Liver (tissue), 9 donors: ENCODE results near the gene GBGT1. TPM values are rescaled to one million over a fixed set of nuclear protein-coding genes. Genes with fewer than 3 reads are reported as not detected.

Source experiments
- DNase-seq: peaks from one replicate; pipeline ENCODE4 v3.0.0-alpha.2; 2017; ENCODE audit warnings: low spot score
- H3K27ac ChIP-seq, 2 donors: one replicate each; pipeline ENCODE4 v1.7.0; 2013; ENCODE audit warnings: inconsistent platforms in 2 of 2, low read length in 2 of 2, control low read depth in 1 of 2, low read depth in 1 of 2, mild to moderate bottlenecking in 1 of 2
- H3K27me3 ChIP-seq, 4 donors: one replicate each; pipeline versions ENCODE4 v1.6.1 to v1.7.0; 2013; ENCODE audit warnings: low read length in 3 of 4, inconsistent platforms in 1 of 4, mild to moderate bottlenecking in 1 of 4, moderate library complexity in 1 of 4; ENCODE audit not compliant: control insufficient read depth in 4 of 4, insufficient read depth in 4 of 4
- H3K36me3 ChIP-seq, 4 donors: one replicate each; pipeline versions ENCODE4 v1.6.1 to v1.7.0; 2013; ENCODE audit warnings: low read length in 3 of 4, mild to moderate bottlenecking in 3 of 4, low read depth in 1 of 4, moderate library complexity in 1 of 4; ENCODE audit not compliant: control insufficient read depth in 4 of 4, insufficient read depth in 3 of 4
- H3K4me1 ChIP-seq, 4 donors: one replicate each; pipeline versions ENCODE4 v1.6.1 to v1.7.0; 2013; ENCODE audit warnings: low read length in 3 of 4, mild to moderate bottlenecking in 3 of 4, moderate library complexity in 1 of 4; ENCODE audit not compliant: control insufficient read depth in 4 of 4, insufficient read depth in 4 of 4
- H3K4me3 ChIP-seq, 3 donors: one replicate each; pipeline versions ENCODE4 v1.6.1 to v1.7.0; 2013; ENCODE audit warnings: low read length in 3 of 3, control low read depth in 1 of 3, low read depth in 1 of 3, mild to moderate bottlenecking in 1 of 3
- H3K9ac ChIP-seq, 2 donors: one replicate each; pipeline ENCODE4 v1.7.0; 2013; ENCODE audit warnings: low read length in 2 of 2, mild to moderate bottlenecking in 2 of 2, moderate library complexity in 2 of 2, control low read depth in 1 of 2, low read depth in 1 of 2
- H3K9me3 ChIP-seq, 4 donors: one replicate each; pipeline versions ENCODE4 v1.6.1 to v1.7.0; 2013; ENCODE audit warnings: low read length in 3 of 4; ENCODE audit not compliant: control insufficient read depth in 4 of 4
- ATF3 ChIP-seq: IDR thresholded peaks from 2 replicates; pipeline ENCODE4 v1.6.1; 2016; ENCODE audit warnings: antibody characterized with exemption
- CTCF ChIP-seq: fragments of 150-350 bp; IDR thresholded peaks from 2 replicates; pipeline ENCODE4 v1.5.1; 2017; ENCODE audit warnings: improper control_type of control experiment, low read depth, low read length; ENCODE audit not compliant: missing input control
- GABPA ChIP-seq, 2 donors: IDR thresholded peaks in 1 of 2; conservative IDR thresholded peaks in 1 of 2; 2 replicates each; pipeline ENCODE4 v1.6.1; 2016; ENCODE audit warnings: antibody characterized with exemption in 2 of 2, mild to moderate bottlenecking in 1 of 2, moderate library complexity in 1 of 2
- JUND ChIP-seq, 2 donors: IDR thresholded peaks; 2 replicates each; pipeline ENCODE4 v1.6.1; 2016; ENCODE audit warnings: antibody characterized with exemption in 2 of 2
- NR2F2 ChIP-seq: IDR thresholded peaks from 2 replicates; pipeline ENCODE4 v1.6.1; 2016; ENCODE audit warnings: antibody characterized with exemption
- RAD21 ChIP-seq, 2 donors: IDR thresholded peaks; 2 replicates each; pipeline ENCODE4 v1.6.1; 2016; ENCODE audit warnings: antibody characterized with exemption in 2 of 2, mild to moderate bottlenecking in 2 of 2
- REST ChIP-seq: IDR thresholded peaks from 2 replicates; pipeline ENCODE4 v1.6.1; 2016; ENCODE audit warnings: antibody characterized with exemption, mild to moderate bottlenecking
- YY1 ChIP-seq: IDR thresholded peaks from 2 replicates; pipeline ENCODE4 v1.6.1; 2016; ENCODE audit warnings: antibody characterized with exemption, mild to moderate bottlenecking
- ZBTB33 ChIP-seq: IDR thresholded peaks from 2 replicates; pipeline ENCODE4 v1.6.1; 2016; ENCODE audit warnings: antibody characterized with exemption
- WGBS: extraction: QIAGEN DNeasy Blood & Tissue Kit; methylation state at CpG from one replicate; pipeline ENCODE4 v1.1.7; 2013; 5-methylcytosine and 5-hydroxymethylcytosine counted together
- polyA plus RNA-seq, 2 donors: library from polyadenylated mRNA; stranded (reverse) in 1 of 2; unstranded in 1 of 2; fragments of 200-250 nt in 1 of 2; fragments of >200 nt in 1 of 2; fragmentation: Nextera tagmentation in 1 of 2; extraction: Ambion mirVana in 1 of 2; gene quantifications; one replicate each; pipeline versions ENCODE4 v1.2.1 to v1.2.3, GENCODE V29; 2013 to 2015
- total RNA-seq, 2 donors: library from RNA; depleted of rRNA; stranded (reverse); fragments of >200 nt; gene quantifications; one replicate each; pipeline ENCODE4 v1.2.3, GENCODE V29; 2014
- donor health status: healthy.
- donor health status: healthy.
- donor health status: healthy.
- donor health status: healthy.
- donor health status: healthy.

GBGT1 gene
- total and polyA plus RNA-seq, 4 donors = 0.33 to 25.7 (median 2.3) TPM

- 55% methylated on average over 19 of the region's 19 CpGs for WGBS
- H3K9ac ChIP-seq = peak overlapping the region in 1 of 2 donors; percentile 33
- H3K36me3 ChIP-seq = no peaks in the 10 kb centered on the region
- no peak overlapping the region for H3K4me3 ChIP-seq
- H3K9me3 ChIP-seq = no peaks in the 10 kb centered on the region
- H3K4me1 ChIP-seq = peaks cover 17 to 60% (median 45%) of the 10 kb centered on the region in 4 donors
- no peak for DNase-seq
- H3K27ac ChIP-seq = peak overlapping the region; percentile 62 to 94
- no peak for TF ChIP-seq CTCF
- TF ChIP-seq NR2F2 = peak; percentile 39
- H3K27me3 ChIP-seq = no peaks in the 10 kb centered on the region
These were observed 40.6 kb downstream of the GBGT1 start for GRCh38 chr9:133122935-133123611.

GRCh38 chr9:133122605-133122934 lies 41.1 kb downstream of the GBGT1 start:
- no peak for DNase-seq
- Histone ChIP-seq H3K27ac (peak overlapping the region; percentile 62 to 94), H3K9me3 (no peaks in the 10 kb centered on the region), H3K4me3 (no peak overlapping the region), H3K27me3 (no peaks in the 10 kb centered on the region), H3K36me3 (no peaks in the 10 kb centered on the region), H3K4me1 (peaks cover 15 to 60% (median 46%) of the 10 kb centered on the region in 4 donors), H3K9ac (no peak overlapping the region)
- TF ChIP-seq GABPA (IDR thresholded peaks at IDR 0.05 in 1 of 2, conservative IDR thresholded peaks at IDR 0.05 in 1 of 2) (no peak), NR2F2 (no peak), REST (no peak), ATF3 (no peak), RAD21 (IDR thresholded peaks at IDR 0.05) (no peak), YY1 (no peak), JUND (IDR thresholded peaks at IDR 0.05) (no peak), ZBTB33 (no peak)
- 77% methylated on average over 4 of the region's 4 CpGs for WGBS
